Measurements from ENCODE around the gene MORC4. TPM values are rescaled to one million over a fixed set of nuclear protein-coding genes. Genes with fewer than 3 reads are reported as not detected.

Gene MORC4
- polyA plus RNA-seq, 2 of the 4 experiments (the other 2 are of a cell fraction), result 75.7 to 98.2 TPM

DNA sequence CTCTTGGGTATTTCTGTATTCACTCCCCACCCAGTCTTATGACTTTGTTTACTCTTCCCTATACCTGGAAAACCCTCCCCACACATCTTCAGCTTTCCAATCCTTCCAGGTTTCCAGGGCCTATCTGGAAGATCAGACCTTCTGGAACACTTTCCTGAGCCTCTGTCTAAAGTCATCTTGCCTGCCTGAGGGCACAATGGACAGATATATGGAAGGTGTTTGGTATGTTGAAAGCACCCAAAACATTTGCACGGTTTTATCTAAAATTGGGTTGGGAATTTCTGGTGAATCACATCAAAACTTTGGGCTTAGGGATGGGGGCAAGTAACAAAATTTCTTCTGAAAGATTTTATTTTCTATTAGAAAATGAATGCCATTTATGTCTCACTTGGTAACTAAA is 63.8 kb downstream of the MORC4 start (continued):
- TF ChIP-seq JUNB (IDR thresholded peaks at IDR 0.05), result no peak
- TF ChIP-seq, protein P1, sequence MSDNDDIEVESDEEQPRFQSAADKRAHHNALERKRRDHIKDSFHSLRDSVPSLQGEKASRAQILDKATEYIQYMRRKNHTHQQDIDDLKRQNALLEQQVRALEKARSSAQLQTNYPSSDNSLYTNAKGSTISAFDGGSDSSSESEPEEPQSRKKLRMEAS (IDR thresholded peaks at IDR 0.05), result no peak
- TF ChIP-seq TFCP2L1 (CRISPR knock-in tag; IDR thresholded peaks at IDR 0.05), result no peak
- no peak for TF ChIP-seq CHD4 (IDR thresholded peaks at IDR 0.05; ENCODE audit: borderline replicate concordance)
- no peak for TF ChIP-seq MAZ (IDR thresholded peaks at IDR 0.05; ENCODE audit: borderline replicate concordance, low read depth, low read length)

DNA sequence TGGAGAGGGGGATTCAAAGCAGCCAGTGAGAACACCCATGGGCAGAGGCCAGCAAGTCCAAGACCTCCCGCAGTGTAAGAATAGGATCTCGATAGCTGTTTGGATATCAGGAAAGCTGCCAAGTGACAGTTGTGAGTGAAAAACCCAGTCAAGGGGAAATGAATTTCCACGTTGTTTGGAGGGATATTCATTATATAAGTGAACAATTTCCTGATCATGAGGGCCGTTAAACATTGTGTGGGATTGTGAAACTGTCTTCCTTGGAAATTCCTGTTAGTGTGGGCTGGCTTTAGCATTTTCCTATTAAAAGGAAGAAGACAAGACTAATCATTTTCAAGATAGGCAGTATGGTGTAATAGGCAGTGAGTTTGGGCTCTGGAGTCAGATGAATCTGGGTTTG is 64.8 kb downstream of the MORC4 start:
- peak in 1 of 2 experiments; percentile 51 for DNase-seq (ENCODE audit: low read depth in 1 of 2, low spot score in 1 of 2)
- ChIA-PET CTCF (interaction anchor here (1.0 kb wide), 1 partner anchor 43 kb away, joined by 3 read pairs; no protein-coding TSS in a partner anchor), POLR2A (interaction anchor here (0.8 kb wide), 1 partner anchor 17 kb away, joined by 3 read pairs; no protein-coding TSS in a partner anchor)
- ATAC-seq, result no peak
- Histone ChIP-seq H3K4me2 (peak overlapping the region; percentile 66; the same call in 2 of the 3 replicates), H3K9me3 (no peaks in the 10 kb centered on the region), H3K4me1 (peaks cover 90% of the 10 kb centered on the region), H3K27ac (peak overlapping the region; percentile 92 to 99), H3K4me3 (no peak overlapping the region)
- TF ChIP-seq JUN (IDR thresholded peaks at IDR 0.05), result peak in 1 of 2 experiments; percentile 65; a peak in 2 of 5 replicates
- TF ChIP-seq, protein P2, sequence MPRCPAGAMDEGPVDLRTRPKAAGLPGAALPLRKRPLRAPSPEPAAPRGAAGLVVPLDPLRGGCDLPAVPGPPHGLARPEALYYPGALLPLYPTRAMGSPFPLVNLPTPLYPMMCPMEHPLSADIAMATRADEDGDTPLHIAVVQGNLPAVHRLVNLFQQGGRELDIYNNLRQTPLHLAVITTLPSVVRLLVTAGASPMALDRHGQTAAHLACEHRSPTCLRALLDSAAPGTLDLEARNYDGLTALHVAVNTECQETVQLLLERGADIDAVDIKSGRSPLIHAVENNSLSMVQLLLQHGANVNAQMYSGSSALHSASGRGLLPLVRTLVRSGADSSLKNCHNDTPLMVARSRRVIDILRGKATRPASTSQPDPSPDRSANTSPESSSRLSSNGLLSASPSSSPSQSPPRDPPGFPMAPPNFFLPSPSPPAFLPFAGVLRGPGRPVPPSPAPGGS (IDR thresholded peaks at IDR 0.05), result 0 out of 3 replicates have a peak, but pooled peaks have one; percentile 24
- peak; percentile 62; the same call in 1 of the 2 replicates for TF ChIP-seq JUNB (IDR thresholded peaks at IDR 0.05)
- peak; percentile 28 to 54; a peak in 3 of 4 replicates for TF ChIP-seq CEBPB (IDR thresholded peaks at IDR 0.05)
- TF ChIP-seq, protein P3, sequence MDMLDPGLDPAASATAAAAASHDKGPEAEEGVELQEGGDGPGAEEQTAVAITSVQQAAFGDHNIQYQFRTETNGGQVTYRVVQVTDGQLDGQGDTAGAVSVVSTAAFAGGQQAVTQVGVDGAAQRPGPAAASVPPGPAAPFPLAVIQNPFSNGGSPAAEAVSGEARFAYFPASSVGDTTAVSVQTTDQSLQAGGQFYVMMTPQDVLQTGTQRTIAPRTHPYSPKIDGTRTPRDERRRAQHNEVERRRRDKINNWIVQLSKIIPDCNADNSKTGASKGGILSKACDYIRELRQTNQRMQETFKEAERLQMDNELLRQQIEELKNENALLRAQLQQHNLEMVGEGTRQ (IDR thresholded peaks at IDR 0.05), result no peak
- no peak for TF ChIP-seq POLR2AphosphoS2 (conservative IDR thresholded peaks at IDR 0.05; ENCODE audit: low read length)
- no peak for TF ChIP-seq RCOR1 (IDR thresholded peaks at IDR 0.05; ENCODE audit: low read depth, low read length)
- TF ChIP-seq, protein P4, sequence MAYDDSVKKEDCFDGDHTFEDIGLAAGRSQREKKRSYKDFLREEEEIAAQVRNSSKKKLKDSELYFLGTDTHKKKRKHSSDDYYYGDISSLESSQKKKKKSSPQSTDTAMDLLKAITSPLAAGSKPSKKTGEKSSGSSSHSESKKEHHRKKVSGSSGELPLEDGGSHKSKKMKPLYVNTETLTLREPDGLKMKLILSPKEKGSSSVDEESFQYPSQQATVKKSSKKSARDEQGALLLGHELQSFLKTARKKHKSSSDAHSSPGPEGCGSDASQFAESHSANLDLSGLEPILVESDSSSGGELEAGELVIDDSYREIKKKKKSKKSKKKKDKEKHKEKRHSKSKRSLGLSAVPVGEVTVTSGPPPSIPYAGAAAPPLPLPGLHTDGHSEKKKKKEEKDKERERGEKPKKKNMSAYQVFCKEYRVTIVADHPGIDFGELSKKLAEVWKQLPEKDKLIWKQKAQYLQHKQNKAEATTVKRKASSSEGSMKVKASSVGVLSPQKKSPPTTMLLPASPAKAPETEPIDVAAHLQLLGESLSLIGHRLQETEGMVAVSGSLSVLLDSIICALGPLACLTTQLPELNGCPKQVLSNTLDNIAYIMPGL (CRISPR knock-in tag; IDR thresholded peaks at IDR 0.05; ENCODE audit: borderline replicate concordance), result no peak
- TF ChIP-seq EP300 (IDR thresholded peaks at IDR 0.05), result peak; percentile 58 to 92; a peak in 3 of 5 replicates
- no peak for TF ChIP-seq CHD4 (IDR thresholded peaks at IDR 0.05; ENCODE audit: borderline replicate concordance)
- 0 out of 3 replicates have a peak, but pooled peaks have one; percentile 6 for TF ChIP-seq SMC3 (IDR thresholded peaks at IDR 0.05)
- FAIRE-seq, result no peak
- 20% methylated on average over 4 of the region's 4 CpGs for WGBS (ENCODE audit: missing lambda C conversion rate)

DNA sequence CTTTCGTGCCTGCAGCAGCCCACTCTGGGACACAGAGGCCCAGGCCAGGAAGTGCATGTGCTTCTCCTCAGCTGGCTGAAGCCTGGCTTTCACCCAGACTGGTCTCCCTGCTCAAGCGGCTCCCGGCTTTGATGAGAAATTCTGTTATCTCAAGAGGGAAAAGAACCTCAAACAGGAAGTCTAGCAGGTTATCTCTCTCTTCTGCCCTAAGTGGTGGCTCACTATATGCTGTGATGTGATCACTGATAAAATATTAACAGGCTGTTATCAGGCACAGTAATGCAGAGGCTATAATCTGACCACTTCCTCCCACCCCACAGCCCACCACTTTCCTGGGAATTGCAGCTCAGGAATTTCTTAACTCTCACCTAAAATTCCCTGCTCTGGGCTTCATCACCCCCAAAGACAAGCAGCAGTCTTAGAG is 66.5 kb downstream of the MORC4 start:
- ATAC-seq (peak; percentile 73 to 87), DNase-seq (ENCODE audit: low read depth in 1 of 2, low spot score in 1 of 2) (peak; percentile 61 to 77), FAIRE-seq (peak; percentile 86)
- H3K4me3 ChIP-seq, result no peak overlapping the region
- CTCF ChIA-PET, result interaction anchor here (0.7 to 5.8 kb wide), 6 partner anchors 15 to 39 kb away, joined by 3 to 38 read pairs (median 4); no protein-coding TSS in a partner anchor
- peak overlapping the region; percentile 66 for H3K4me2 ChIP-seq
- TF ChIP-seq GATA3 (IDR thresholded peaks at IDR 0.05; ENCODE audit: borderline replicate concordance) (peak; percentile 90), ZNF302 (CRISPR knock-in tag; IDR thresholded peaks at IDR 0.05) (no peak), CHD2 (IDR thresholded peaks at IDR 0.05; ENCODE audit: low read length, partially characterized antibody) (no peak), JUN (IDR thresholded peaks at IDR 0.05) (peak; percentile 51 to 81; a peak in 4 of 5 replicates), EP300 (IDR thresholded peaks at IDR 0.05) (peak; percentile 88 to 89; a peak in 4 of 5 replicates), JUNB (IDR thresholded peaks at IDR 0.05) (peak; percentile 59)
- TF ChIP-seq, protein P1 (IDR thresholded peaks at IDR 0.05), result peak; percentile 67
- TF ChIP-seq, protein P2 (IDR thresholded peaks at IDR 0.05), result 0 out of 3 replicates have a peak, but pooled peaks have one; percentile 44
- POLR2A ChIA-PET, result interaction anchor here (1.2 to 1.8 kb wide), 3 partner anchors 16 to 39 kb away, joined by 3 to 11 read pairs (median 3); no protein-coding TSS in a partner anchor
- H3K9me3 ChIP-seq, result no peaks in the 10 kb centered on the region
- peaks cover 93% of the 10 kb centered on the region for H3K4me1 ChIP-seq
- H3K27ac ChIP-seq, result peak overlapping the region; percentile 92 to 99
- 0% methylated on average over 3 of the region's 3 CpGs for WGBS (ENCODE audit: missing lambda C conversion rate)
